Activated CD8-positive, alpha-beta T cell treated with anti-CD3 and anti-CD28 coated beads for 36 hours (primary cell): ENCODE results near the gene ARHGAP31. TPM values are rescaled to one million over a fixed set of nuclear protein-coding genes. Genes with fewer than 3 reads are reported as not detected.

Experiments used
- ATAC-seq: fragments of 200-7000 bp; cut with Tn5 transposase; one replicate; pipeline ENCODE4 v1.10.0; 2021; ENCODE audit warnings: mild to moderate bottlenecking, moderate library complexity
- CTCF ChIA-PET: fragments of 350-600 bp; sonication (Branson Sonifier 250); formaldehyde crosslinking; loops from one replicate; lab custom pipeline; 2021; ENCODE audit warnings: antibody characterized with exemption; lab: Charles Lee
- POLR2A ChIA-PET: fragments of 350-600 bp; sonication (Branson Sonifier 250); formaldehyde crosslinking; loops from one replicate; lab custom pipeline; 2021; ENCODE audit warnings: antibody characterized with exemption; lab: Charles Lee
- DNase-seq: peaks from one replicate; pipeline ENCODE4 v3.0.0-alpha.2; 2020
- H3K27ac Mint-ChIP-seq: one replicate; pipeline ENCODE4 v1.8.0; 2021; ENCODE audit warnings: mild to moderate bottlenecking, mixed read lengths
- H3K27me3 Mint-ChIP-seq: one replicate; pipeline ENCODE4 v1.8.0; 2021; ENCODE audit warnings: mixed read lengths
- H3K36me3 Mint-ChIP-seq: one replicate; pipeline ENCODE4 v1.8.0; 2021; ENCODE audit warnings: low read depth, mixed read lengths
- H3K4me1 Mint-ChIP-seq: one replicate; pipeline ENCODE4 v1.8.0; 2021; ENCODE audit warnings: low read depth, mixed read lengths
- H3K4me3 Mint-ChIP-seq: one replicate; pipeline ENCODE4 v1.8.0; 2021; ENCODE audit warnings: mild to moderate bottlenecking, moderate library complexity, mixed read lengths
- H3K9me3 Mint-ChIP-seq: one replicate; pipeline ENCODE4 v1.8.0; 2021; ENCODE audit warnings: mixed read lengths
- intact Hi-C: fragments of 100-400 bp; cut with micrococcal nuclease; formaldehyde crosslinking; loops from one replicate; pipeline ENCODE4 v1.10.0; 2022
- total RNA-seq, 2 experiments: library from RNA; stranded (reverse); gene quantifications; one replicate each; pipeline ENCODE4 v1.2.3, GENCODE V29; 2021
- TF ChIP-seq, protein P1 (sequence below): fragments of 200-600 bp; IDR thresholded peaks from one replicate; pipeline ENCODE4 v1.8.0; 2022; ENCODE audit warnings: antibody characterized with exemption, mild to moderate bottlenecking

ARHGAP31 gene, protein sequence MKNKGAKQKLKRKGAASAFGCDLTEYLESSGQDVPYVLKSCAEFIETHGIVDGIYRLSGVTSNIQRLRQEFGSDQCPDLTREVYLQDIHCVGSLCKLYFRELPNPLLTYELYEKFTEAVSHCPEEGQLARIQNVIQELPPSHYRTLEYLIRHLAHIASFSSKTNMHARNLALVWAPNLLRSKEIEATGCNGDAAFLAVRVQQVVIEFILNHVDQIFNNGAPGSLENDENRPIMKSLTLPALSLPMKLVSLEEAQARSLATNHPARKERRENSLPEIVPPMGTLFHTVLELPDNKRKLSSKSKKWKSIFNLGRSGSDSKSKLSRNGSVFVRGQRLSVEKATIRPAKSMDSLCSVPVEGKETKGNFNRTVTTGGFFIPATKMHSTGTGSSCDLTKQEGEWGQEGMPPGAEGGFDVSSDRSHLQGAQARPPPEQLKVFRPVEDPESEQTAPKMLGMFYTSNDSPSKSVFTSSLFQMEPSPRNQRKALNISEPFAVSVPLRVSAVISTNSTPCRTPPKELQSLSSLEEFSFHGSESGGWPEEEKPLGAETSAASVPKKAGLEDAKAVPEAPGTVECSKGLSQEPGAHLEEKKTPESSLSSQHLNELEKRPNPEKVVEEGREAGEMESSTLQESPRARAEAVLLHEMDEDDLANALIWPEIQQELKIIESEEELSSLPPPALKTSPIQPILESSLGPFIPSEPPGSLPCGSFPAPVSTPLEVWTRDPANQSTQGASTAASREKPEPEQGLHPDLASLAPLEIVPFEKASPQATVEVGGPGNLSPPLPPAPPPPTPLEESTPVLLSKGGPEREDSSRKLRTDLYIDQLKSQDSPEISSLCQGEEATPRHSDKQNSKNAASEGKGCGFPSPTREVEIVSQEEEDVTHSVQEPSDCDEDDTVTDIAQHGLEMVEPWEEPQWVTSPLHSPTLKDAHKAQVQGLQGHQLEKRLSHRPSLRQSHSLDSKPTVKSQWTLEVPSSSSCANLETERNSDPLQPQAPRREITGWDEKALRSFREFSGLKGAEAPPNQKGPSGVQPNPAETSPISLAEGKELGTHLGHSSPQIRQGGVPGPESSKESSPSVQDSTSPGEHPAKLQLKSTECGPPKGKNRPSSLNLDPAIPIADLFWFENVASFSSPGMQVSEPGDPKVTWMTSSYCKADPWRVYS (N-terminal part only)
- total RNA-seq, result 1 to 10 TPM; 6.6 to 8.0 TPM

DNA sequence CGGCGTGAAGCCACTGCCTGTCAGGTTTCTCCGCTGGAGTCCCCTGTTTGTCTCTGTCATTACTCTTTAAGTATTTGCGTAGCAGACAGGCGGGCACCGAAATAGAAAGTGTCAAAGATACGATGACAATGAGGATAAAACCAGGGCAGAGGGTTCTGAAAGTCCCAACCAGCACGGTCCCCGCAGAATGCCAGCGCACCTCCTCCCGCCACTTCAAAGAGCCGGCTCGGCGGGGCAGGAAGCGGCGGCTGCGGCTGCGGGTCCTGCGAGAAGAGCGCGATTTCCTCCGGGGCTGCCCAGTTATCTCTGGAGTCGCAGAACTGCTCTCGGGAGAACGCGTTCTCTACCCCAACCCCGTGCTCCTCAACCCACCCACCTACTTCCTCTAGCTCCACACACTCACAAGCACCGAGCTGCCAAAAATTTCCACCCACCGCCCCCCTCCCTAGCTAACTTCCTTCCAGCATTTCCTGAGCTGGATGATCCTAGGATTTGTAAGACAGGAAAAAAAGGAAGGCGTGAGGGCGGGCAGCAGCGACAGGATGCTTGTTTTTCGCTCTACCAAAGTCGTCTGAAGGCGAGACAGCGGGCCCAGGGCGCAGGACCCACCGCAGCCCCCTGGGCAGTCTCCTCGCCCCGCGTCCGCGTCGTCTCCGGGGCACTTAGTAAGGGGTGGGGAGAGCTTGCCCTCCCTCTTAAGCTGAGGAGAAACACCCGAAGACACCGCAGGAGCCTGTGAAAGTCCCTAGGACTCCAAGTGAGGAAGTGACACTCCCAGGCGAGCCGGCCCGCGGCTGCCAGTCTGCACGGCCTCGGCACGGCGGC lies at the start of gene ARHGAP31:
ARHGAP31 (plus strand) TSS at position 513 of the 825 bp plus-strand sequence. CDS start 522 bp downstream, outside the sequence.
- intact Hi-C loops, result loop anchor here (2.0 to 10.0 kb wide), 5 partner anchors 29 to 381 kb away; partner anchors contain the start of genes B4GALT4, COX17, POGLUT1 and TMEM39A
- Mint-ChIP-seq H3K36me3 (peaks cover 8% of the 10 kb centered on the region), H3K9me3 (no peaks in the 10 kb centered on the region), H3K27me3 (no peaks in the 10 kb centered on the region), H3K4me1 (peaks cover 47% of the 10 kb centered on the region), H3K4me3 (peak within 1 kb of the TSS; percentile 83), H3K27ac (peak within 1 kb of the TSS; percentile 94)
- TF ChIP-seq, protein P1, sequence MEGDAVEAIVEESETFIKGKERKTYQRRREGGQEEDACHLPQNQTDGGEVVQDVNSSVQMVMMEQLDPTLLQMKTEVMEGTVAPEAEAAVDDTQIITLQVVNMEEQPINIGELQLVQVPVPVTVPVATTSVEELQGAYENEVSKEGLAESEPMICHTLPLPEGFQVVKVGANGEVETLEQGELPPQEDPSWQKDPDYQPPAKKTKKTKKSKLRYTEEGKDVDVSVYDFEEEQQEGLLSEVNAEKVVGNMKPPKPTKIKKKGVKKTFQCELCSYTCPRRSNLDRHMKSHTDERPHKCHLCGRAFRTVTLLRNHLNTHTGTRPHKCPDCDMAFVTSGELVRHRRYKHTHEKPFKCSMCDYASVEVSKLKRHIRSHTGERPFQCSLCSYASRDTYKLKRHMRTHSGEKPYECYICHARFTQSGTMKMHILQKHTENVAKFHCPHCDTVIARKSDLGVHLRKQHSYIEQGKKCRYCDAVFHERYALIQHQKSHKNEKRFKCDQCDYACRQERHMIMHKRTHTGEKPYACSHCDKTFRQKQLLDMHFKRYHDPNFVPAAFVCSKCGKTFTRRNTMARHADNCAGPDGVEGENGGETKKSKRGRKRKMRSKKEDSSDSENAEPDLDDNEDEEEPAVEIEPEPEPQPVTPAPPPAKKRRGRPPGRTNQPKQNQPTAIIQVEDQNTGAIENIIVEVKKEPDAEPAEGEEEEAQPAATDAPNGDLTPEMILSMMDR, result no peak
- CTCF ChIA-PET, result interaction anchor here (1.2 to 5.6 kb wide), 6 partner anchors 10 to 170 kb away, joined by 3 to 26 read pairs (median 8); partner anchors contain the start of genes B4GALT4 and TMEM39A
- POLR2A ChIA-PET, result interaction anchor here (1.0 to 3.6 kb wide), 8 partner anchors 13 to 204 kb away, joined by 3 to 28 read pairs (median 6); partner anchors contain the start of genes B4GALT4 and TIMMDC1
- ATAC-seq (peak; percentile 76), DNase-seq (peak; percentile 93)

DNA sequence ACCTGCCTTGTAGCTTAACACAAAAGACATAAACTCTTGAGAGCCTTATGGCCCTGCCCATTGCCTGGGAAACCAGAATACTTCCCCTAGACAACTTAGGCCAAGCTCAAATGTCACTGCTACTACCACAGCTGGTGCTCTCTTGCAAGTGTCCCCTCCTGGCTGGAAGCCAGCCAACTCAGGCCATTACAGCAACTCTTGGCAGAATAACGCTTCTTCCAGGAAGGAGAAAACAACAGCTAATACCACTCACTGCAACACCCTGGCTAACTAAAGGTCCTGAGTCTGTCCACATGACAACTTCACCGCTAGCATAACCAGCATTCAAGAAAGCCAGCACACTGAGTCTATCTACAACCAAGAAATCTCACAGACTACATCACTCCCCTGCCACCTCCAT lies 48.4 kb upstream of the ARHGAP31 start:
- Mint-ChIP-seq H3K4me3 (no peak overlapping the region), H3K9me3 (peaks cover 12% of the 10 kb centered on the region), H3K4me1 (peaks cover 2% of the 10 kb centered on the region), H3K27me3 (no peaks in the 10 kb centered on the region), H3K27ac (no peak overlapping the region), H3K36me3 (peaks cover 2% of the 10 kb centered on the region)
- intact Hi-C loops, result no loop called here
- DNase-seq (no peak), ATAC-seq (no peak)
- TF ChIP-seq, protein P1, result no peak
- CTCF ChIA-PET, result interaction anchor here (0.9 to 2.2 kb wide), 3 partner anchors 361 to 364 kb away, joined by 3 to 8 read pairs (median 5); no protein-coding TSS in a partner anchor
- POLR2A ChIA-PET, result interaction anchor here (1.0 kb wide), 1 partner anchor 44 kb away, joined by 3 read pairs; no protein-coding TSS in a partner anchor

DNA sequence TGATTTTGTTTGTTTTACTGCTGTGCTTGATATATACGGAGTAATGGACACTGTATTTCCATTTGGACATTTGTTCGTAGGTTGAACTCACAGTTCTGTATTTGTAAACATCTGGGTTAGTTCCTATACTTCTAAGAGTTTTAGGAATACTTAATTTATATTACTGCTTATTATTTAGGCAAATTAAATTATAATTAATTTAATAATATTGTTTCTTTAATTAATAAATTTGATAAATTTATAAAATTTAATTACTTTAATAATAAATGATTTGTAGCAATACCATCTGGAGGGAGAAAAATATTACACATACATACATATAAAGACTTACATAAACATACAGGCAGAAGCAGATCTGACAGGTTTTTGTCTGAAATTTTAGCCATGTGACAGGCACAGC lies 39.0 kb upstream of the ARHGAP31 start:
- POLR2A ChIA-PET, result no interaction called here
- CTCF ChIA-PET, result no interaction called here
- Mint-ChIP-seq H3K27me3 (no peaks in the 10 kb centered on the region), H3K27ac (no peak overlapping the region), H3K4me3 (no peak overlapping the region), H3K4me1 (no peaks in the 10 kb centered on the region), H3K9me3 (no peaks in the 10 kb centered on the region), H3K36me3 (no peaks in the 10 kb centered on the region)
- TF ChIP-seq, protein P1, result no peak
- DNase-seq (no peak), ATAC-seq (no peak)
- intact Hi-C loops, result no loop called here

DNA sequence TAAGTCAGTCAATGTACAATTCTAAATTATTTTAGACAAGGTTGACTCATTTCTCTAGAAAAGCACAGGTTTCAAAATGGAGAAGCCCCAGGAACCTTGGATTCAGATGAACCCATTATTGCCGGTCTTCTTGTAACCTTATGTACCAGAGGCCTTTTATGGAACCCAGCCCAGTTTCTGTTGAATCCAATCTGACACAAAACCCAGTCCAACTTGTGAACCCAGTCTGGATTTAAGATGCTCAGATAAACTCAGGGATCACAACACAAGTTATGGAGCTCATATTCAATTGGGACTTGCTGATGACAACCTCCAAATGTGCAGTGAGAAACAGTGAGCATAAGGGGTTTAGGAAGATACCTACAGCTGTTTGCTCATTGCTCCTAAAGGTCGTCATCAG lies 37.1 kb upstream of the ARHGAP31 start:
- TF ChIP-seq, protein P1, result no peak
- Mint-ChIP-seq H3K4me3 (no peak overlapping the region), H3K9me3 (no peaks in the 10 kb centered on the region), H3K4me1 (no peaks in the 10 kb centered on the region), H3K27ac (no peak overlapping the region), H3K36me3 (no peaks in the 10 kb centered on the region), H3K27me3 (no peaks in the 10 kb centered on the region)
- POLR2A ChIA-PET, result no interaction called here
- DNase-seq, result no peak
- no peak for ATAC-seq
- intact Hi-C loops, result no loop called here
- CTCF ChIA-PET, result interaction anchor here (1.9 kb wide), 1 partner anchor 19 kb away, joined by 5 read pairs; no protein-coding TSS in a partner anchor
